GM18951 (cell line): ENCODE measurements around the gene STK26.

Experiments used
- POLR2A ChIP-seq: IDR thresholded peaks from 4 replicates; pipeline ENCODE4 v1.6.1; 2011; ENCODE audit warnings: mild to moderate bottlenecking; ENCODE audit not compliant: insufficient read length, insufficient read depth; ENCODE audit errors: extremely low read depth
- in situ Hi-C: fragments of 300-500 bp; cut with MboI; formaldehyde crosslinking; loops from one replicate; pipeline ENCODE4 v1.12.0; 2022; ENCODE audit warnings: low sequenced_read_pairs, mixed read lengths, inconsistent platforms; ENCODE audit not compliant: unreplicated experiment

Gene STK26

GRCh38 chrX:132092439-132093065 is 69.5 kb downstream of the STK26 start:
- in situ Hi-C loops = loop anchor here (25.0 kb wide), 1 partner anchor 520 kb away; no protein-coding TSS in a partner anchor
- TF ChIP-seq POLR2A = no peak

- in situ Hi-C loops = loop anchor here (25.0 kb wide), 1 partner anchor 519 kb away; no protein-coding TSS in a partner anchor
- TF ChIP-seq POLR2A = no peak
Observed at GRCh38 chrX:132093239-132093860, 70.2 kb downstream of the STK26 start.

- in situ Hi-C loops = loop anchor here (25.0 kb wide), 1 partner anchor 518 kb away; no protein-coding TSS in a partner anchor
Observed at GRCh38 chrX:132094164-132094563, 71.1 kb downstream of the STK26 start.

GRCh38 chrX:132098704-132099103 is 75.6 kb downstream of the STK26 start:
- in situ Hi-C loops = loop anchor here (25.0 kb wide), 1 partner anchor 514 kb away; no protein-coding TSS in a partner anchor

More at GRCh38 chrX:132094164-132094563, 71.1 kb downstream of the STK26 start:
- TF ChIP-seq POLR2A = no peak

GRCh38 chrX:132101206-132101605 is 78.1 kb downstream of the STK26 start:
- in situ Hi-C loops = no loop called here
- TF ChIP-seq POLR2A = no peak

- TF ChIP-seq POLR2A = no peak
- in situ Hi-C loops = no loop called here
Observed at GRCh38 chrX:132101799-132102198, 78.7 kb downstream of the STK26 start.

GRCh38 chrX:132107291-132107690 is 84.2 kb downstream of the STK26 start:
- TF ChIP-seq POLR2A = no peak
- in situ Hi-C loops = no loop called here

- in situ Hi-C loops = no loop called here
- no peak for TF ChIP-seq POLR2A
Observed at GRCh38 chrX:132114607-132115006, 91.5 kb downstream of the STK26 start.

- no peak for TF ChIP-seq POLR2A
- in situ Hi-C loops = no loop called here
Observed at GRCh38 chrX:132115792-132116191, 92.7 kb downstream of the STK26 start.

- in situ Hi-C loops = no loop called here
- TF ChIP-seq POLR2A = no peak
Observed at GRCh38 chrX:132118358-132118757, 95.3 kb downstream of the STK26 start.

- in situ Hi-C loops = no loop called here
- TF ChIP-seq POLR2A = no peak
Observed at GRCh38 chrX:132119283-132119682, 96.2 kb downstream of the STK26 start.

- TF ChIP-seq POLR2A = no peak
- in situ Hi-C loops = no loop called here
Observed at GRCh38 chrX:132119821-132120515, 96.9 kb downstream of the STK26 start.

- TF ChIP-seq POLR2A = no peak
- in situ Hi-C loops = no loop called here
Observed at GRCh38 chrX:132120913-132121312, 97.8 kb downstream of the STK26 start.
